Osteocyte (in vitro differentiated cells): Measurements from ENCODE around the gene RAB43. TPM values are rescaled to one million over a fixed set of nuclear protein-coding genes. Genes with fewer than 3 reads are reported as not detected.

Experiments
- DNase-seq: peaks from one replicate; pipeline ENCODE4 v3.0.0; 2021; ENCODE audit warnings: mixed read lengths; ENCODE audit not compliant: unreplicated experiment; ENCODE audit errors: extremely low spot score
- H3K27ac Mint-ChIP-seq: one replicate; pipeline ENCODE4 v1.8.0; 2021; ENCODE audit warnings: mild to moderate bottlenecking, mixed read lengths; ENCODE audit not compliant: unreplicated experiment
- H3K27me3 Mint-ChIP-seq: one replicate; pipeline ENCODE4 v1.8.0; 2021; ENCODE audit warnings: mixed read lengths; ENCODE audit not compliant: unreplicated experiment
- H3K36me3 Mint-ChIP-seq: one replicate; pipeline ENCODE4 v1.8.0; 2021; ENCODE audit warnings: mixed read lengths; ENCODE audit not compliant: unreplicated experiment
- H3K4me1 Mint-ChIP-seq: one replicate; pipeline ENCODE4 v1.8.0; 2021; ENCODE audit warnings: mixed read lengths; ENCODE audit not compliant: unreplicated experiment
- H3K4me3 Mint-ChIP-seq: one replicate; pipeline ENCODE4 v1.8.0; 2021; ENCODE audit warnings: mild to moderate bottlenecking, moderate library complexity, mixed read lengths; ENCODE audit not compliant: unreplicated experiment
- H3K9me3 Mint-ChIP-seq: one replicate; pipeline ENCODE4 v1.8.0; 2021; ENCODE audit warnings: mixed read lengths; ENCODE audit not compliant: unreplicated experiment
- total RNA-seq: library from RNA; stranded (reverse); gene quantifications from 2 replicates; pipeline ENCODE4 v1.2.1, GENCODE V29; 2021
- TF ChIP-seq, protein P1 (sequence below): fragments of 200-600 bp; sonication (generic); IDR thresholded peaks from 2 replicates; pipeline ENCODE4 v1.5.0; 2021; ENCODE audit warnings: antibody characterized with exemption, mild to moderate bottlenecking, moderate library complexity

The RAB43 gene
- total RNA-seq, 1 donor from 2014 or later = 23.2 TPM

DNA sequence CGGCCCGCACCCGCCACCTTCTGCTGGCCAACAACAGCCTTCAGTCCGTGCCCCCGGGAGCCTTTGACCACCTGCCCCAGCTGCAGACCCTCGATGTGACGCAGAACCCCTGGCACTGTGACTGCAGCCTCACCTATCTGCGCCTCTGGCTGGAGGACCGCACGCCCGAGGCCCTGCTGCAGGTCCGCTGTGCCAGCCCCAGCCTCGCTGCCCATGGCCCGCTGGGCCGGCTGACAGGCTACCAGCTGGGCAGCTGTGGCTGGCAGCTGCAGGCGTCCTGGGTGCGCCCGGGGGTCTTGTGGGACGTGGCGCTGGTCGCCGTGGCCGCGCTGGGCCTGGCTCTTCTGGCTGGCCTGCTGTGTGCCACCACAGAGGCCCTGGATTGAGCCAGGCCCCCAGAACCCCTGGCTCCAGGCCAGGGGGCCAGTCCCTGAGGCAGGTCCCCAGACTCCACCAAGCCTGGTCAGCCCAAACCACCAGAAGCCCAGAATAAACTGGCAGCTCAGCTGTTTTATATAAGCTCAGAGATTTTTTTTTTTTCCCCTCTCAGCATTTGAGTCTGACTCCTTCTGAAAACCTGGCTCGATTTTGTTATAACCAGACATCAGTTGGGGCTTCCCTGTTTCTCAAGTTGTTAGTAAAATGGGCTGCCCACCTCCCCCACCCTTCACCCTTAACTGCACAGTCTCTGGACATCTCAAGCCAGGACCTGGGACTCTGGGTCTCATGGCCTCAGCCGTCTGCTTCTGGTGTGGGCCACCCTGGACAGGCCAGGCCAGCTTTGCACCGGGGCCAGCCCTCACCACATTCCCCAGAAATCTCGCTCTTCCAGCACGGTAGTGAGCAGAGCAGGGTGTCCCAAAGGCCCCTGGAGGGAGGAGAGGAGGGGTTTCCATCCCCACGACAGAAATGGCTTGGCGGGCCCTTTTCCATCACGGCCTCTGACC is 59.4 kb downstream of the RAB43 start:
- Mint-ChIP-seq H3K27ac (no peak overlapping the region), H3K27me3 (peaks cover 19% of the 10 kb centered on the region), H3K9me3 (no peaks in the 10 kb centered on the region), H3K36me3 (no peaks in the 10 kb centered on the region), H3K4me1 (no peaks in the 10 kb centered on the region), H3K4me3 (no peak overlapping the region)
- no peak for DNase-seq
- TF ChIP-seq, protein P1, sequence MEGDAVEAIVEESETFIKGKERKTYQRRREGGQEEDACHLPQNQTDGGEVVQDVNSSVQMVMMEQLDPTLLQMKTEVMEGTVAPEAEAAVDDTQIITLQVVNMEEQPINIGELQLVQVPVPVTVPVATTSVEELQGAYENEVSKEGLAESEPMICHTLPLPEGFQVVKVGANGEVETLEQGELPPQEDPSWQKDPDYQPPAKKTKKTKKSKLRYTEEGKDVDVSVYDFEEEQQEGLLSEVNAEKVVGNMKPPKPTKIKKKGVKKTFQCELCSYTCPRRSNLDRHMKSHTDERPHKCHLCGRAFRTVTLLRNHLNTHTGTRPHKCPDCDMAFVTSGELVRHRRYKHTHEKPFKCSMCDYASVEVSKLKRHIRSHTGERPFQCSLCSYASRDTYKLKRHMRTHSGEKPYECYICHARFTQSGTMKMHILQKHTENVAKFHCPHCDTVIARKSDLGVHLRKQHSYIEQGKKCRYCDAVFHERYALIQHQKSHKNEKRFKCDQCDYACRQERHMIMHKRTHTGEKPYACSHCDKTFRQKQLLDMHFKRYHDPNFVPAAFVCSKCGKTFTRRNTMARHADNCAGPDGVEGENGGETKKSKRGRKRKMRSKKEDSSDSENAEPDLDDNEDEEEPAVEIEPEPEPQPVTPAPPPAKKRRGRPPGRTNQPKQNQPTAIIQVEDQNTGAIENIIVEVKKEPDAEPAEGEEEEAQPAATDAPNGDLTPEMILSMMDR = no peak

DNA sequence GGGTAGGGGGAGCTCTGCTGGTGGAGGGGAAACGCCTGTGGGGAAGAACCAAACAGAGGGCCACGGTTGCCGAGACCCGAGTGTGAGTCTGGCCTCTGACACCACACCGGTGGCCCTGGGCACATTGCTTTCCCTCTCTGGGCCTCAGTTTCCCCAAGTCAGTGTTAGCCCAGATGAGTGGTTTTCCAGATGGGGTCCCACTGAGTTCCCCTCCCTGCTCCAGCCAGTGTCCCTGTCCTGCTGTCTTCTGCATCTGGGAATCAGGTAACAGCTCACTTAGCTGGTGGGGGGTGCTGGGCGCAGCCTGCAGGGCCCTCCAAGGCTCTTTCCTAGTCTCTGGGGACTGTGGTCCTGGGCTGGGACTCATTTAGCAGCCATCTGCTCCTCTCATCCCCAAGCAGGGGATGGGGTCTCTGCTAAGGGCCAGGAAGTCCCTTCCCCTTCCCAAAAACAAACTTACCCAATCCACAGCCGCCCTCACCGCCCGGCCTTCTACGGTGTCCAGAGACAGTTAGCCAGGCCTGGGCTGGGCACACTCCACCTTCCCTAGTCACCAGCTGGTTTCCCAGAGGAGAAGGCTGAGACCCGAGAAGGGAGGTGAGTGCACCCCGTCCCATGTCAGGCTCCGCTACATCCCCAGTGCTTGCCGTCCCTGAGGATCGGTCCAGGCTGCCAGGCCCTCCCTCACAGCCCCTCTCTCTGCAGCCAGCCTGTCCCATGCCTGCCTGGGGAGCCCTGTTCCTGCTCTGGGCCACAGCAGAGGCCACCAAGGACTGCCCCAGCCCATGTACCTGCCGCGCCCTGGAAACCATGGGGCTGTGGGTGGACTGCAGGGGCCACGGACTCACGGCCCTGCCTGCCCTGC is 60.3 kb downstream of the RAB43 start:
- no peak overlapping the region for H3K4me3 Mint-ChIP-seq
- peaks cover 24% of the 10 kb centered on the region for H3K27me3 Mint-ChIP-seq
- H3K27ac Mint-ChIP-seq = no peak overlapping the region
- no peaks in the 10 kb centered on the region for H3K4me1 Mint-ChIP-seq
- TF ChIP-seq, protein P1 = no peak
- no peaks in the 10 kb centered on the region for H3K9me3 Mint-ChIP-seq
- DNase-seq = no peak
- H3K36me3 Mint-ChIP-seq = no peaks in the 10 kb centered on the region

DNA sequence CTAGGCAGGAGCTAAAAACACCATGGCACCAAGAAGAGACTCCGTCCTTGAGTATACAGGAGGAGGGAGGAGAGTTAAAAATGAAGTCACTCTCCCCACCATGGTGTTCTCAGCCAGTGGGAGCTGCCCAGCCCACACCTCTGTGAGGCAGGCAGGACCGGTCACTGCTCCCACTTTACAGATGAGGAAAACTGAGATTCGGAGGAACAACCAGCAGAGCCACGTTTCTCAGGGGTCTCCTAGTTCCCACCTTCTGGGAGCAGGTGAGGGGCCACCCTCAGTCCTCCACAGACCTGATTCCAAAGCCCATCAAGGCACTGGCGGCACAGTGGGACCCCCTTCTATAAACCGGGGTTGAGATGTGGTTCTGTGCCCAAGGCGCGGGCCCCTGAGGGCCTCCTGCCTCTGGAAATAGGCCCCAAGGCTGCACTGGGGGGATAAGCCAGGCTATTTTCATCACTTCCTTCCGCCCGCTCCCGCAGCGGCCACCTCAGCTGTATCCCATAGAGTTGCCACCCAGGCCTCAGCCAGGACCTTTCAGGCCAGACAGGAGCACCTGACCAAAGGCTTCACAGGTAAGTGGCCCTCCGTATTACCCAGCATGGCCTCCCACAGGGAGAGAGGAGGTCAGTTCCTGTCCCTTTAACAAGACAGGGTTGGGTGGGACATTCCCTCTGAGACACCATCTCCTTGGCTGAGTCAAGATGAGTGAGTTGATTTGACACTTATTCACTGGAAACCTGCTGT is 61.2 kb downstream of the RAB43 start, which contains the start of gene GP9:
Gene GP9, plus strand, starts transcription at position 504 of the 747 bp plus-strand sequence. CDS start 961 bp downstream, outside the sequence.
- H3K36me3 Mint-ChIP-seq = no peaks in the 10 kb centered on the region
- DNase-seq = no peak
- no peak within 1 kb of the TSS for H3K27ac Mint-ChIP-seq
- TF ChIP-seq, protein P1 = no peak
- H3K27me3 Mint-ChIP-seq = peaks cover 22% of the 10 kb centered on the region
- H3K4me1 Mint-ChIP-seq = no peaks in the 10 kb centered on the region
- H3K9me3 Mint-ChIP-seq = no peaks in the 10 kb centered on the region
- no peak within 1 kb of the TSS for H3K4me3 Mint-ChIP-seq

DNA sequence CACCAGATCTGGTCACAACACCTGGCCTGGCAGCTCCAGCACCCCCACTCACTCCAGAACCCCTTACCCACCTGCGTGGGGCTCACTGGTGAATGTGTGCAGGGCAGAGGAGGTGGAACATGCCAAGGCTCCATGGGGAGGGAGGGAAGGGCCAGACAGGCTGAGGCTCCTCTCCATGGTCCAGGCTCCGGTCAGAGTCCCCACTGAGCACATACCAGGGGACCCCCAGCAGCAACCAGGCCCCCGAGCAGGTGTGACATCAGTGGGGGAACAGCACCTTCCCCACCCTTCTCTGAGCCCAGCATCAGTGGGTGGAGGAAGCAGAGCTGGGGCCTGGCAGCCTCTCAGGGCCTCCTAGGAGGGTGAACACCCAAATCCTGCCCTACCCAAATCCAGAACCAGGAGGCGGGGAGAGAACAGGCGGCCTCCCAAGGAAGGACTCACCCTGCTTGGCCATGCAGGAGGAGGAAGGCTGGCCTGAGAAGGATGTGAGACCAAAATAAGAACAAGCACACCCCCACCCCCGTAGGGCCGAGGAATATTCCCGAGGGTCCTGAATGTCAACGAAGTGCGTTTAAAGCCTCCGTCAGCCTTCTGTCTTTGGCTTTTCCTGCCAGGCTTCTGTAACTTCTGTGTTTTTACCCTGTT is 62.2 kb downstream of the RAB43 start:
- Mint-ChIP-seq H3K27me3 (peaks cover 14% of the 10 kb centered on the region), H3K4me3 (no peak overlapping the region), H3K36me3 (no peaks in the 10 kb centered on the region), H3K4me1 (no peaks in the 10 kb centered on the region), H3K27ac (no peak overlapping the region), H3K9me3 (no peaks in the 10 kb centered on the region)
- no peak for DNase-seq
- TF ChIP-seq, protein P1 = no peak
